ENCODE measurements around the gene LELP1. TPM values are rescaled to one million over a fixed set of nuclear protein-coding genes. Genes with fewer than 3 reads are reported as not detected.

Gene LELP1
- polyA plus RNA-seq, 4 donors = not detected

DNA sequence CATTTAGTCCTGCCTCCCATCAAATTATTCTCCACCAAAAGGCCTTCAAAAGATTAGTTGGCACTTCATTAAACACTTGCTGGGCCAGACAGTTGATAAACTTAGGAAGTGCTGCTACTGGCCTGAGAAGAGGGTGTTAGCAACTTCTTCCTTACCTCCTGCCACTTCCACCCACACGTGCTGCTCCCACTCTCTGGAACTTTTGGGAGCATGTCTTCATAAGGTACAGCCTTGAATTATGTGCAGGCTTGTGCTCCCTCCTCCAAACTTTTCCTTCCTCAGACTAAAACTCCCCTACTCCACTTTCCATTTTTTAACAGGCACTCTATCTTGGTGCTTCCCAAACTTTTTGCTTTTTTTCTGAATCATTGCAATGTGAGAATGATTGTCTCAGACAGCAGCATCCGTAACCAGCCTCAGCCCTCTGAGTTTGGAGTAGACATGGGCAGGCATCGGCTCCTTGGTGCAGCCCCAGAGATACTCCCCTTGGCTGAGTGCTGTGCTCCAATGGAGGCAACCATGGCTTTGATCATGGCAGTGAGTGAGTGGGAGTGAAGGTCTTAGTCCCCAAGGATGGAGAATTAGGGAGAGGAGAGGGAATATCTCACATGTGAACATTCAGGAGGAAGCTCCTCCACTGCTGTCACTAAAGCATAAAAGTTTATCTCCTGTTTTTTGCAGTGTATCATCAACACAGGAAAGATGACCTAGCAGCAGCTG, 8.7 kb upstream of the LELP1 start:
- WGBS, 3 donors = 54 to 61% (median 57%) methylated on average over 3 of the region's 3 CpGs
- Histone ChIP-seq H3K27me3 (ENCODE audit: control insufficient read depth in 3 of 3, insufficient read depth in 3 of 3, low read length in 3 of 3) (peaks cover 0 to 3% (median 0%) of the 10 kb centered on the region in 3 donors), H3K4me1 (ENCODE audit: control insufficient read depth in 3 of 3, insufficient read depth in 2 of 3, low read depth in 1 of 3, low read length in 2 of 3) (no peaks in the 10 kb centered on the region), H3K36me3 (ENCODE audit: control insufficient read depth in 3 of 3, insufficient read depth in 2 of 3, low read depth in 1 of 3, low read length in 3 of 3) (no peaks in the 10 kb centered on the region), H3K4me3 (ENCODE audit: low read depth in 1 of 3, low read length in 3 of 3) (no peak overlapping the region), H3K27ac (ENCODE audit: low read depth in 1 of 3, low read length in 2 of 3) (no peak overlapping the region), H3K9me3 (ENCODE audit: control insufficient read depth in 2 of 2, insufficient read depth in 1 of 2, low read depth in 1 of 2, low read length in 1 of 2) (no peaks in the 10 kb centered on the region)
- no peak for DNase-seq
- no peak for FAIRE-seq

DNA sequence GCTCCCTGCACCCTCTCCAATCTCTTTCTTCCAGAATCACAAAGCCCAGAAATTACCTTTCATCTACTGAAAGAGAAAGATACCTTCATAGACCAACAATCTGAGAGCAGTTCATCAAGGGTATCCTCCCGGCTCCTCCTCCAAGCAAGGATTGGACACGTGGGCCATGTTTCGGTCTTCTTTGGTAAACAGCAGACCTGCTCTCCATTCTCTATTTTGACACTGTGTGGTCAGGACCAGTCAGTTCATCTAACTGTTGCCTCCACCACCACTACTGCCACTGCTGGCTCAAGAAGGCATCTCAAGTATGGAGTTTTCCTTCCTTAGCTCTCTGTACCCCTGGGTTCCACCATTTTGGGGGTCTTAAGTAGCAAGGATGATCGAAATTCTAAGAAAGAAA, 8.0 kb upstream of the LELP1 start:
- no peaks in the 10 kb centered on the region for H3K9me3 ChIP-seq (ENCODE audit: control insufficient read depth in 2 of 2, insufficient read depth in 1 of 2, low read depth in 1 of 2, low read length in 1 of 2)
- no peak overlapping the region for H3K4me3 ChIP-seq (ENCODE audit: low read depth in 1 of 3, low read length in 3 of 3)
- FAIRE-seq = no peak
- no peaks in the 10 kb centered on the region for H3K36me3 ChIP-seq (ENCODE audit: control insufficient read depth in 3 of 3, insufficient read depth in 2 of 3, low read depth in 1 of 3, low read length in 3 of 3)
- H3K4me1 ChIP-seq (ENCODE audit: control insufficient read depth in 3 of 3, insufficient read depth in 2 of 3, low read depth in 1 of 3, low read length in 2 of 3) = no peaks in the 10 kb centered on the region
- DNase-seq = no peak
- 64 to 73% (median 66%) methylated on average over 4 of the region's 4 CpGs for WGBS, 3 donors
- no peak overlapping the region for H3K27ac ChIP-seq (ENCODE audit: low read depth in 1 of 3, low read length in 2 of 3)
- peaks cover 0 to 3% (median 0%) of the 10 kb centered on the region in 3 donors for H3K27me3 ChIP-seq (ENCODE audit: control insufficient read depth in 3 of 3, insufficient read depth in 3 of 3, low read length in 3 of 3)

DNA sequence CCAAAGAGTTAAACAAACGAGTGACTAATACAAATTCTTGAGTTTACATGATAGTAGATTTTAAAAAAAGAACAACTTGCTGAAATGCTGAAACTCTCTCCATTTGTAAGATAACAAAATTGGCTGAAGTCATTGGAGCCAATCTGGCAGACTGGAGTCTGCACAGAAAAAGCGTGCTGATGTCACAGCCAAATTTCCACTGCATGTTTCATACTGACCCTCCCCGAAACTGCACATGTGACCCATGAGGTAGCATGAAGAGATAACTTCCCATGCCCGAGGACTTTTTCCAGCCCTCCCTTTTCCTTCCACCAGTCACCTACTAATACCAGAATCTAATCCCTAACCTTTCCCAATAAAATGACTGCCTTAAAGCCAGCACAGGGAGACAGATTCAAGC, 1.2 kb upstream of the LELP1 start:
- FAIRE-seq = no peak
- H3K27me3 ChIP-seq (ENCODE audit: control insufficient read depth in 3 of 3, insufficient read depth in 3 of 3, low read length in 3 of 3) = peaks cover 0 to 2% (median under 1%) of the 10 kb centered on the region in 3 donors
- no peaks in the 10 kb centered on the region for H3K9me3 ChIP-seq (ENCODE audit: control insufficient read depth in 2 of 2, insufficient read depth in 1 of 2, low read depth in 1 of 2, low read length in 1 of 2)
- H3K27ac ChIP-seq (ENCODE audit: low read depth in 1 of 3, low read length in 2 of 3) = no peak overlapping the region
- H3K4me1 ChIP-seq (ENCODE audit: control insufficient read depth in 3 of 3, insufficient read depth in 2 of 3, low read depth in 1 of 3, low read length in 2 of 3) = no peaks in the 10 kb centered on the region
- no peaks in the 10 kb centered on the region for H3K36me3 ChIP-seq (ENCODE audit: control insufficient read depth in 3 of 3, insufficient read depth in 2 of 3, low read depth in 1 of 3, low read length in 3 of 3)
- WGBS, 3 donors = 65 to 73% (median 72%) methylated on average over 4 of the region's 4 CpGs
- DNase-seq = no peak
- H3K4me3 ChIP-seq (ENCODE audit: low read depth in 1 of 3, low read length in 3 of 3) = no peak overlapping the region

DNA sequence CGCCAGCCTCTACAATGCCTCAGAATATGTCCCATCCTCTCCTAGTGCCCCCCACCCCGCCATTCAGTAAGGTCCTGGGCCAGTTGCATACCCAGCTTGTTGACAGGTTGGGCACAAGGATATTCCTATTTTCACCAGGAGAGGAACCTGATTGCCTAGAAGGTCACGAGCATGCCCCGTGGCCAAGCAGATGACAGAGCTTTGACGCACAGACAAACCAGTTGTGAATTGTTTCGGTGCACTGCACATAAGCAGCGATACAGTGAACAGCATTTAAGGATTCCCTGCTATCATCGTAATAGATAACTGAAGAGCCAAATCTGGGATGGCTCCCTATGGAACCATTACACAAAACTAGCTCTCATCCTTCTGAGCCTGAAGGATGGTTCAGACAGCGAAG, 3.4 kb downstream of the LELP1 start:
- Histone ChIP-seq H3K27ac (ENCODE audit: low read depth in 1 of 3, low read length in 2 of 3) (no peak overlapping the region), H3K4me1 (ENCODE audit: control insufficient read depth in 3 of 3, insufficient read depth in 2 of 3, low read depth in 1 of 3, low read length in 2 of 3) (no peaks in the 10 kb centered on the region), H3K4me3 (ENCODE audit: low read depth in 1 of 3, low read length in 3 of 3) (no peak overlapping the region), H3K9me3 (ENCODE audit: control insufficient read depth in 2 of 2, insufficient read depth in 1 of 2, low read depth in 1 of 2, low read length in 1 of 2) (no peaks in the 10 kb centered on the region), H3K36me3 (ENCODE audit: control insufficient read depth in 3 of 3, insufficient read depth in 2 of 3, low read depth in 1 of 3, low read length in 3 of 3) (no peaks in the 10 kb centered on the region), H3K27me3 (ENCODE audit: control insufficient read depth in 3 of 3, insufficient read depth in 3 of 3, low read length in 3 of 3) (peaks cover 0 to 3% (median 2%) of the 10 kb centered on the region in 3 donors)
- no peak for FAIRE-seq
- WGBS, 3 donors = 80 to 89% (median 85%) methylated on average over 9 of the region's 9 CpGs
- DNase-seq = no peak

DNA sequence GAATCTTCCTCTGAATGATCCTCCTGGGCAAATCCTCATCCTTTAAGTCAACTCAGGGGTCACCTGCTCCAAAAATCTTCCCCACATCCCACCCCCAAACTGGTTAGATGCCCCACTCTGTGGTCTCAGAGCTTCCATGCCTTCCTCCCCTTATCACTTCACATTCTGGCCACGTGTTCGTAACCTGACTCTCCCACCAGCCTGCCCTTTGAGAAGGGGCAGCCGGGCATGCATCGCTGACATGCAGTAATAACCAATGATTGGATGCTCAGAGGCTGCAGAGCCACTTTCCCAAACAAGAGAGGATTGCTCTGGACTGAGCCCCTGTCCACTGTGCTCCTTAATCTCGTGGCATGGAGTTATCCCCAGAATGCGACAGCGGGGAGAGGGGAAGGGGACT, 7.0 kb downstream of the LELP1 start:
- FAIRE-seq = no peak
- no peak for DNase-seq
- H3K36me3 ChIP-seq (ENCODE audit: control insufficient read depth in 3 of 3, insufficient read depth in 2 of 3, low read depth in 1 of 3, low read length in 3 of 3) = no peaks in the 10 kb centered on the region
- peaks cover 0 to 3% (median 0%) of the 10 kb centered on the region in 3 donors for H3K27me3 ChIP-seq (ENCODE audit: control insufficient read depth in 3 of 3, insufficient read depth in 3 of 3, low read length in 3 of 3)
- H3K27ac ChIP-seq (ENCODE audit: low read depth in 1 of 3, low read length in 2 of 3) = no peak overlapping the region
- H3K9me3 ChIP-seq (ENCODE audit: control insufficient read depth in 2 of 2, insufficient read depth in 1 of 2, low read depth in 1 of 2, low read length in 1 of 2) = no peaks in the 10 kb centered on the region
- no peaks in the 10 kb centered on the region for H3K4me1 ChIP-seq (ENCODE audit: control insufficient read depth in 3 of 3, insufficient read depth in 2 of 3, low read depth in 1 of 3, low read length in 2 of 3)
- H3K4me3 ChIP-seq (ENCODE audit: low read depth in 1 of 3, low read length in 3 of 3) = no peak overlapping the region
- WGBS, 3 donors = 46 to 55% (median 54%) methylated on average over 7 of the region's 7 CpGs

DNA sequence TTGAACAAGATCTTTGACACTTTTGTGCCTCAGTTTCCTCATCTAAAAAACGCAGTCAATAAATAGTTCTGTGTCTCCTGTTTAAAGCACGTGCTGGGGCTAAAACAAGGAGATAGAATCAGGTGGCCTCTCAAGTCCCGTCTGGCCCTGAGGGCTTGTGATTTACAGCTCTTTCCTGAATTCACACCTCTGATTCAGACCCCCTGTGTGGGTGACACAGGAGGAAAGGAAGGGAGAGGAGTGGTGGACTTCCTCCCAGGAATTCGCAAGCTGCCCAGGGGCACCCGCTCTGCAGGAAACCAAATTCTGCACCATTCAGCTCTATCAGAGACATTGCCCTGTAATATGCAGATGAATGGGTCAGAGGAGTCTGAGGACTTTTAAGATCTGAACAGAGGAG, 9.0 kb downstream of the LELP1 start:
- DNase-seq = no peak
- Histone ChIP-seq H3K4me1 (ENCODE audit: control insufficient read depth in 3 of 3, insufficient read depth in 2 of 3, low read depth in 1 of 3, low read length in 2 of 3) (no peaks in the 10 kb centered on the region), H3K36me3 (ENCODE audit: control insufficient read depth in 3 of 3, insufficient read depth in 2 of 3, low read depth in 1 of 3, low read length in 3 of 3) (no peaks in the 10 kb centered on the region), H3K27me3 (ENCODE audit: control insufficient read depth in 3 of 3, insufficient read depth in 3 of 3, low read length in 3 of 3) (peaks cover 0 to 3% (median 0%) of the 10 kb centered on the region in 3 donors), H3K27ac (ENCODE audit: low read depth in 1 of 3, low read length in 2 of 3) (no peak overlapping the region), H3K9me3 (ENCODE audit: control insufficient read depth in 2 of 2, insufficient read depth in 1 of 2, low read depth in 1 of 2, low read length in 1 of 2) (no peaks in the 10 kb centered on the region), H3K4me3 (ENCODE audit: low read depth in 1 of 3, low read length in 3 of 3) (no peak overlapping the region)
- 43 to 66% (median 61%) methylated on average over 5 of the region's 5 CpGs for WGBS, 3 donors
- FAIRE-seq = no peak

DNA sequence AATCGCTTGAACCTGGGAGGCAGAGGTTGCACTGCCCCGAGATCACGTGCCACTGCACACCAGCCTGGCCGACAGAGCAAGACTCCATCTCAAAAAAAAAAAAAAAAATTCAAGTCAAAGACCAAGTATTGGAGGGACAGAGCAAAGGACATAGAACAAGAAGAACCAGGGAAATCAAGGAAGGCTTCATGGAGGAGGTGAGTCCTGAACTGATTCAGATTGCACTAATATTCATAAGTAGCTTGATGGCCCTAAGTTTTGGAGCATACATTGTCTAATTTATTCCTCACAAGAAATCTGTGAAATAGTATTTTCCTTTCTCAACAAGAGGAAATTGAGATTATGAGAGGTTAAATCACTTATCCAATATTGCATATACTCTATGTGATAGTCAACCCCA, 10.3 kb downstream of the LELP1 start:
- H3K9me3 ChIP-seq (ENCODE audit: control insufficient read depth in 2 of 2, insufficient read depth in 1 of 2, low read depth in 1 of 2, low read length in 1 of 2) = no peaks in the 10 kb centered on the region
- peaks cover 0 to 3% (median 0%) of the 10 kb centered on the region in 3 donors for H3K27me3 ChIP-seq (ENCODE audit: control insufficient read depth in 3 of 3, insufficient read depth in 3 of 3, low read length in 3 of 3)
- H3K4me3 ChIP-seq (ENCODE audit: low read depth in 1 of 3, low read length in 3 of 3) = no peak overlapping the region
- FAIRE-seq (no peak), DNase-seq (no peak)
- 95 to 98% (median 98%) methylated on average over 4 of the region's 4 CpGs for WGBS, 3 donors
- no peaks in the 10 kb centered on the region for H3K36me3 ChIP-seq (ENCODE audit: control insufficient read depth in 3 of 3, insufficient read depth in 2 of 3, low read depth in 1 of 3, low read length in 3 of 3)
- no peaks in the 10 kb centered on the region for H3K4me1 ChIP-seq (ENCODE audit: control insufficient read depth in 3 of 3, insufficient read depth in 2 of 3, low read depth in 1 of 3, low read length in 2 of 3)
- H3K27ac ChIP-seq (ENCODE audit: low read depth in 1 of 3, low read length in 2 of 3) = no peak overlapping the region

DNA sequence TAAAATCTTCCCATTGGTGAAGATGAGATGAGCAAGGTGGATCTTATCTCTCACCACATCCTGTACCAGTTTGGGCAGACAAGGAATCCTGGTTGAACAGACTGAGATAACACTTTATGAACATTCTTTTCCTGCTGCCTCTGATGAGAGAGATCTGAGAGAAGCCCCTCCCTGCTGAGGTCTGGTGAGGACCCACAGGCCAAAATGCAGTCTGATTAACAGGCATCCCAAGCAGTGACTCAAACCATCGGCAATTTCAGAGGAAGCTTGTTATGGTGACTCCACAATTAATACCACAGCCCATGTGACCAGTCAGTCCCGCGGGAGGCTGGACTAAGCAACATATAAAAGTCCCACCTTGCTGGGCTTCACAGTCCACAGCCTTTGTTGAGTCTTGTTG, 14.0 kb downstream of the LELP1 start, which contains the start of gene PRR9:
TSS of gene PRR9 (plus strand) at position 373 of the 400 bp plus-strand sequence. CDS start 561 bp downstream, outside the sequence.
- peaks cover 0 to 3% (median 0%) of the 10 kb centered on the region in 3 donors for H3K27me3 ChIP-seq (ENCODE audit: control insufficient read depth in 3 of 3, insufficient read depth in 3 of 3, low read length in 3 of 3)
- peaks cover 0 to 2% (median 0%) of the 10 kb centered on the region in 3 donors for H3K4me1 ChIP-seq (ENCODE audit: control insufficient read depth in 3 of 3, insufficient read depth in 2 of 3, low read depth in 1 of 3, low read length in 2 of 3)
- no peaks in the 10 kb centered on the region for H3K9me3 ChIP-seq (ENCODE audit: control insufficient read depth in 2 of 2, insufficient read depth in 1 of 2, low read depth in 1 of 2, low read length in 1 of 2)
- 81 to 82% (median 82%) methylated on average over 3 of the region's 3 CpGs for WGBS, 3 donors
- FAIRE-seq (no peak), DNase-seq (no peak)
- no peak within 1 kb of the TSS for H3K27ac ChIP-seq (ENCODE audit: low read depth in 1 of 3, low read length in 2 of 3)
- H3K4me3 ChIP-seq (ENCODE audit: low read depth in 1 of 3, low read length in 3 of 3) = no peak within 1 kb of the TSS
- H3K36me3 ChIP-seq (ENCODE audit: control insufficient read depth in 3 of 3, insufficient read depth in 2 of 3, low read depth in 1 of 3, low read length in 3 of 3) = no peaks in the 10 kb centered on the region
